GM21360 (cell line): ENCODE results near the gene VPS8.

ENCODE experiments used
- ATAC-seq: cut with Tn5 transposase; IDR thresholded peaks from one replicate; pipeline ENCODE4 v1.9.1; 2021; ENCODE audit warnings: mild to moderate bottlenecking, moderate library complexity; ENCODE audit not compliant: unreplicated experiment

The VPS8 gene

GRCh38 chr3:185084402-185084801 is 272.4 kb downstream of the VPS8 start:
- no peak for ATAC-seq

GRCh38 chr3:185084901-185085300 is 272.9 kb downstream of the VPS8 start:
- no peak for ATAC-seq

- ATAC-seq = no peak
Observed at GRCh38 chr3:185087419-185087818, 275.5 kb downstream of the VPS8 start.

- ATAC-seq = no peak
Observed at GRCh38 chr3:185089343-185089742, 277.4 kb downstream of the VPS8 start.

GRCh38 chr3:185089751-185090150 is 277.8 kb downstream of the VPS8 start:
- ATAC-seq = no peak

- no peak for ATAC-seq
Observed at GRCh38 chr3:185090811-185091210, 278.8 kb downstream of the VPS8 start.

- ATAC-seq = no peak
Observed at GRCh38 chr3:185093116-185093515, 281.1 kb downstream of the VPS8 start.

GRCh38 chr3:185094697-185095096 is 282.7 kb downstream of the VPS8 start:
- no peak for ATAC-seq
